GM15510 (cell line): Measurements from ENCODE around the gene SMAD3.

ENCODE experiments used
- POLR2A ChIP-seq: IDR thresholded peaks from 3 replicates; pipeline ENCODE4 v1.6.1; 2011; ENCODE audit warnings: borderline replicate concordance; ENCODE audit not compliant: insufficient read length; ENCODE audit errors: extremely low read depth

SMAD3 gene

DNA sequence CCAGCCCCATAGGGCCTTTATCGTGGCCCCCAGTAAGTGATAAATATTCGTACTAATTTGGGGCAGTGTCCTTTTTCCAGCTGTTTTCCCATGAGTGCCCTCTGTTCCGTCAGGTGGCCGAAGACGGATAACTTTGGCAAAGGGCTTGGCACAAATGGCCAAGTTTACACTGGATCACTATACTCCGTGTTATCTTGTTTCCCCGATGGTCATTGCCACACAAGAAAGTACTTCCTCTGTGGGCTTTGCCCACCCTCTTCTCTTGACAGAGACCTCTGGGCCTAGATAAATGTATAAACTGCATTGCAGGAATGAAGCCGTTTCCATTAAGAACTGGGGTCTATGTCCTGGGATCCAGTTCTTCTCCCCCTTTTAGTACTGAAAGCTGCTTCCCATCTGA, 39.1 kb downstream of the SMAD3 start:
- no peak for TF ChIP-seq POLR2A

DNA sequence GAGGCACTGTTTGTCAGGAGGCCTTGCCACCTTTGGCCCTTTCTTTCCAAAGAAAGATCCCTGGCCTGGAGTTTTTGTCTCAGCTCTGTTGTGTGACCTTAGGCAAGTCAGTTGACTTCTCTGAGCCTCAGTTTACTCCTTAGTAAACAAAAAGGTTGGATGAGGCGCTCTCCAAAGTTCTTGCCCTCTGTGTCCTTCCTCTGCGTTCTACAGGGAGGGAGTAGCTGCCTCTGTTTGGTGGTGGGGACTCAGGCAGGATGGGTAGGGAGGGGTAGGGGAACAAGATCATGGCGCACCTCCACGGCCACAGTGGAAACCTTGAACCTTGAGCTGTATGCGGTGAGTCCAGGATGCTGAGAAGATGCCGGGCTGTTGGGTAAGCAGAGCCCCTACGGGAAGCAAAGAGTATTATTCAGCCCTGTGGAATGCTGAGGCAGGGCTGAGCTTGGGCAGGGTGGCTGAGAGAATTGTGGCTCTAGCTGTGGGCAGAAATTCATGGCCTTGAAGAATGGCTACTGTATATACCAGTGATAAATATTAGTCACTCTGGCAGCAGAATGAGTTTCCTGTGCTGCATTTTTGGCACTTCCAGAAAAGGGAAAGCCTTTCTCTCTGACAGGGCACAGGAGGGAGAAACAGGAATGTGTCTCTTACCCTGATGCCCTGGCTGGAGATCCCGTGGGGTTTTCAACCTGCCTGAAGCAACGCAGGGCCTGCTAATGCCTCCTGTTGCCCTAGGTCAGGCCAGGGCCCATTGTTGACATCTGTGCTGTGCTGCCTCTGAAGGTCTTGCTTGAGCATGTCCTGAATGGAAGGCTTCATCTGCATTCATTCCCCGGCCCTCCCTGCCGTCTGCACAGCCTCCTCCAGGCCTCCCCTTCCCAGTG, 39.9 kb downstream of the SMAD3 start:
- TF ChIP-seq POLR2A, result no peak

DNA sequence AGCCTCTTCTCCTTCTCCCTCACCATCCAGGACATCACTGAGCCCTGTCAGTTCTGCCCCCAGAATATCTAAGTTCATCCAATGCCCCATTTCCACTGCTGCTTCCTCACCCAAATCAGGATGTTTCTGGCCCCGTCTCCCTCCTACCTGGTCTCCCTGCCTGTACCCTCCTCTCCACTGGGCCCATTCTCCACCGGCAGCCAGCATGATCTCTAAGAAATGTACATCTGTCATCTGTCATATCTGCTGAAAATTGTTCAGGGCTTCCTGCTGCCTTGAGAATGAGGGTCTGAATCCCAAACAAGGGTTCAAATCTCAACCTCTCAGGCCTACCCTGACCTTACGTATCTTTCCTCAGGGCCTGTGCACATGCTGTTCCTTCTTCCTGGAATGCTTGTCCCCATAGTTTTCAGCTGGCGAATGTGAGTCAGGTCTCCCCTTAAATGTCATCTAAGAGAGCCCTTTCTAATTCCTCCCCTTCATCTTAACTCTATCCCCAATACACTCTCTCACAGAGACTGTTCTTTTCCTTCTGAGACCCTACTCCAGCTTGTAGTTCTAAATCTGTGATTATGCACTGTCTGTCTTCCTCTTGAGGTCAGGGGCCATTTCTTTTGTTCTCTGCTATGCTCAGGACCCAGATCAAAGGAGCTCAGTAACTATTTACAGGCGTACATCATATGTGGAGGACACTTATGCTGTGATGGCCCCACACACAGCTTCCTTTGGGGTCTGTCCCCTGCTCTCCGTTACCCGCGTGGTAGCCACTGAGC, 40.8 kb downstream of the SMAD3 start:
- no peak for TF ChIP-seq POLR2A

DNA sequence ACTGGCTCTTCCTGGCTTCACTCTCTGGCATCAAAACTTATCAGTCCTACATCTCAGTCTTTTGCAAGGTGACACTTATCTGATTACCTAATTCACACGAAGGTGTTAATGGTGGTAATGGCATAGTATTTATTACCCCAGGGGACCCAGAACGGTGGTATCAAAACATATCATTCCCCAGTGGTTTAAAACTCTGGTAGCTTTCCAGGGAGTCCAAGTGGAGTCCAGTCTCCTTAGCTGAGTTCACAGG, 41.3 kb downstream of the SMAD3 start:
- TF ChIP-seq POLR2A, result no peak

DNA sequence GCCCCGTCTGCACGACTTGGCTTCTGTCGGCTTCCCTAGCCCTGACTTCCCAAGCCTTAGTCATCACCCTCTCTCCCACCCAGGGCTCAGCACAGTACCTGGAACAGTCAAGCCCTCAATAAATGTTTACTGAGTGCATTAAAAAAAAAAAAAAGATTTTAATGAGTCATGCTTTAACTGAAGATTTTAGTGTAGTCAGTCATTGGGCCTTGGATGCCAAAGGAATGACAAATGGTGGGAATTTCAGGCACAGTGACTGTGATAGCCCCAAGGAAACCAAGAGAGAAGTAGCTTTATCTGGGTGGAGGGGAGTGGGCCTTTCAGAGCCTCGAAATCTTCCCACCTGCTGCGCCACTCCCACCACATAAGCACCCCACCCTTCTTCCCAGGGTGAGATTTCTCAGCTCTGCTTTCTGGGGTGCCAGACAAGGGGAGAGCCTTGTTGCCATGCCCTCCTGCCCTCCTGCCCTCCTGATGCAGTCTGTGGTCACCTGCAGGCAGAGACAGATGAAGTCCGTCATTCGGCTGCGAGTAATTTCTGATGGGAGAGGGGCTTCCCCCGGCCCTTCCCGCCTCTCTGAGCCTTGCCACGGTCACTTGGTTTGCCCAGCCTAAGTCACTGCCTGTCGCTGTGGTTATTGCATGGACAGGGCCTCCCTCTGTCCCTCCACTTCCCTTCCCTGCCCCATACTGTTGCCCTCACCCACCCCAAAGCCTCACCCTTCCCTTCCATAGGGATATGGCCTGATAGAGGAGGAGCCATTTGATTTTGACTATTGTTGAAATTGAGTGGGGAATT, 41.8 kb downstream of the SMAD3 start:
- no peak for TF ChIP-seq POLR2A

GRCh38 chr15:67108122-67108961, 42.9 kb downstream of the SMAD3 start:
- TF ChIP-seq POLR2A, result no peak

DNA sequence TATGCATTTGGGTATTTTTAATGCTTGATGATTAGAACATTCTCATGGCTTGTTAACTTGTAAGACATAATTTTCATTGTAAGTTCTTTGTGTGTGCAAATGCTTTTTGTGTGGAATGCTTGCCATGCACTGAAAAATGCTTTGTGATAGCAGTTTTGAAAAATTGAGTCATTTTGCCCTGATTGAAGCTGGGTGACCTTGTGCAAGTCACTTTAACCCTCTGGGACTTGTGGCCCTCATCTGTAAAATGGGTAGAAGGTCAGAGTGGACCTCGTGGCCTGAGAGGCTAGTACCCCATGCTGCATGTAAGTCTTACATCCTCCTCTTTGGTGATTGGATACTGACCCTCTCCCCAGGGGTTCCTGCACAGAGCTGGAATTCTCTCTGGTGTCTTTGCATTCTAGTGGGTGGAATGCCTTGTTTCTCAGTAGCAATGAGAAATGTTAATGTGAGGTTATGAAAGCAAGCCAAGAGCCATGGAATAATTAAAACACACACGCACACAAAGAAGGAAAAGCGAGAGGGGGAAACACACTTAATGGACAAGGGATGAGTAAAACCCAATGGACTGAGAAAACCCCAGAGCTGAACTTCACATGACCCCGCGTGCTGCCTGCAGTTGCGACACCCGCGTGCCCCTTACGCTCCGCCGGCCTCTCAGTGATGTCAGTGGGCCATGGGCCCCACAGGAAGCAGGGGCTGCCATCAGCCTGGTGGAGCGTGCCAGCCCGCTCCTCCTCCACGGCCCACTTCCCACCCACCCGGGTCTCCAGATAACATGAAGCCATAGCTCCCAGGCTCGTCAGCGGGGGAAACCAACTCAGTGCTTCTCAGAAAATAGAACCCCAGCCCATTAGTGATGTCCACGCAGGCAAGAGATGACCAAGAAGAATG, 44.0 kb downstream of the SMAD3 start:
- no peak for TF ChIP-seq POLR2A

- no peak for TF ChIP-seq POLR2A
Measured at GRCh38 chr15:67110361-67110781, 45.0 kb downstream of the SMAD3 start.

DNA sequence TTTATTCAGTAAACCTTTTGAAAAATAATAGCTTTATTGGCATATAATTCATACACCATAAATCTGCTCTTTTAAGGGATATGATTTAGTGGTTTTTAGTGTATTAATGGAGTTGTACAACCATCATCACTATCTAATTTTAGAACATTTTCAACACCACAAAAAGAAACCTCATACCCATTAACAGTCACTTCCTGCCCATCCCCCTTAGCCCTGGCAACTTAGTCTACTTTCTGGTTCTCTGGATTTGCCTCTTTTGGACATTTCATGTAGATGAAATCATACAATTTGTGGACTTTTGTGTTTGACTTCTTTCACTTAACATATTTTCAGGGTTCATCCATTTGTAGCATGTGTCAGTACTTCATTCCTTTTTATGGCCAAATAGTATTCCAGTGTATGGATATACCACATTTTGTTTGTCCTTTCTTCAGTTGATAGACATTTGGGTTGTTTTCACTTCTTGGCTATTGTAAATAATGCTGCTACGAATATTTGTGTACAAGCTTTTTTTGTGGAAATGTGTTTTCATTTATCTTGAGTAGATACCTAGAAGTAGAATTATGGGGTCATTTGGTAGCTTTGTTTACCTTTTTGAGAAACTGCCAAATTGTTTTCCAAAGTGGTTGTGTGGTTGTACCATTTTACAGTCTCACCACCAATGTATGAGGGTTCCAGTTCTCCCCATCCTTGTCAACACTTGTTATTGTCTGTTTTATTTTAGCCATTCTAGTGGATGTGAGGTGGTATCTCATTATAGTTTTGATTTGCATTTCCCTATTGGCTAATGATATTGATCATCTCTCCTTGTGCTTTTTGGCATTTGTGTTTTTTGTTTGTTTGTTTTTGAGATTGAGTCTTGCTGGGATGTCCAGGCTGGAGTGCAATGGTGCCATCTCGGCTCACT, 45.8 kb downstream of the SMAD3 start:
- no peak for TF ChIP-seq POLR2A

DNA sequence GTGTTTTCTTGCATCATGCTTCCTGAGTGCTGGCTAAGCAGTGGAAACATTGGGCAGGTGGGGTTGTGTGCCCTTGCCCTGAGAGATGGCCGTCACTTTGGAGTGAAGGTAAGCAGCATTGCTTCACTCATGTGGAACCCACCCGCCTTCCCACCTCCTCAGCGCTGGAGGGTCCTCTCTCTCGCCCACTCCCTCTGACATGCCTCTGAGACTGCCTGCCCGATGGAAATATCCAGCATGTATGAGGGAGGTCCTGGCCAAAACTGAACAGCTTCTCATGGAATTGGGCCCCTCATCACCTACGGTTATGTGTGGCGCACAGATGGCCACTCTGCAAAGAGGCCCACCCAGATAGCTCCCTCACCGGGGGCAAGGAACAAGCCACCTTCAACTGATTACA, 48.6 kb downstream of the SMAD3 start:
- TF ChIP-seq POLR2A, result no peak

DNA sequence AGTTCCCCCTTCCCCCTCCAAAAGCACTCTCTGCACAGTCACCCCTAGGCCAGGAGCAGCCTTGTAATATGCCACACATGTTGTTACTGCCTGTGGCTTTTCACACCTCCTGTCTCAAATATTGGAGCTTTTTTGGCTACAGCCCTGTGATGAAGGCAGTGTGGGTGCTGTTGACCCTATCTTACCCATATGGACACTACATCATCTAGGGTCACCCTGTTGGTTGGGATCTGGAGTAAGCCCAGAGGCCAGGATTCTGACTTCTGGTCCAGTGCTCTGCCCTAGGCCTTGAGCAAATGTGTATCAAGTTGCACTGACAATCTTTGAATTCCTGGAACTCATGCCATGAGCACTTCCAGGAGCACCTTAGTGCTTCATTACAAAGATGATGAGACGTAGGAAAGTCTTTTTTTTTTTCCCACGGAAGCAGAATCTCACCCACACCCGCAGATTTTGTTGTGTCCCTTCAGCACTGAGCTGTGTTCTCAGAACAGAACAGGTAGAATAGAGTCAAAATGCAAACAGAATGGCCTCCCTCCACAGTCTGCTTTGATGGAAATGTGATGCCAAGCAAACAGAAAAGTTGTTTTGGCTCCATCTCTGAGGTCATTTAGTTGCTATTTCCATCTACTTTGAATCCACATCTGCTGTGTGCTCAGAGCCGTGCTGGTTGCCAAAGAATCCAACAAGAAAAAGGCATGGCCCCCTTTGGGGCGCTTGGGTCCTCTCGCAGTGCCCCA, 49.6 kb downstream of the SMAD3 start:
- no peak for TF ChIP-seq POLR2A

GRCh38 chr15:67115586-67115969, 50.2 kb downstream of the SMAD3 start:
- no peak for TF ChIP-seq POLR2A

GRCh38 chr15:67116742-67117141, 51.3 kb downstream of the SMAD3 start:
- TF ChIP-seq POLR2A, result no peak

DNA sequence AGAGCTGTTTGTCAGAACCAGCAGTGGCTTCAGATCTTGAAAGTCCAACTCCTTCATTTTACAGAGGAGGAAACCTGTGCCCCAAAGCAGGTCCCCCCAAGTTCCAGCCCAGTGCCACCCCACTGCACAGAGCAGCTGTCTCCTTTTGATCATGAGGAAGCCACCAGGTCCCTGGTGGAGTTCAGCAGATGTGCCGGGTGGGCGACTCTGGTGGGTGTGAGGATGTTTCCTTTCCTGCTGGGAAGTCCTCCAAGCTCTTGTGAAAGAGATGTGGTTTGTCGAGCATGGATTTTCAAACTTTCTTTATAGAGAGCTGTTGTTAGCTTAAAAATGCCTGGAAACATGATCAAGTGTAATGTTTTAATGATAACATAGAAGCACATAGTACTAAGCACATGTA, 52.0 kb downstream of the SMAD3 start:
- no peak for TF ChIP-seq POLR2A
